ENCODE data around the gene IFITM1.

DNA sequence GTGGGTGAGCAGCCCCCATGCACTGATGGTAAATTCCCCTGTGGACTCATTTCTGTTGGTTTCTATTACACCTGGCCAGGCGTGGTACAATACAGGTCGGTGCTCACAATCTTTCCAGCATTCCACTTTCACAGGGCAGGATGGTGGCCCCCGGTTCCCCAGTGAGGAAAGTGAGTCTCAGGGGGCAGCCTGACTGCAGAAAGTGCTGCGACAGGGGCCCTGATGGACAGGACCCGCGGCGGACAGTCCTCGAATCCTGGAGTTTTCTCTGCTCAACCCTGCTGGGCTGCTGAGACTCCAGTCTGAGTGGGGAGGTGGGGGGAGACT lies 28.0 kb upstream of the IFITM1 start:
- TF ChIP-seq, protein P1, sequence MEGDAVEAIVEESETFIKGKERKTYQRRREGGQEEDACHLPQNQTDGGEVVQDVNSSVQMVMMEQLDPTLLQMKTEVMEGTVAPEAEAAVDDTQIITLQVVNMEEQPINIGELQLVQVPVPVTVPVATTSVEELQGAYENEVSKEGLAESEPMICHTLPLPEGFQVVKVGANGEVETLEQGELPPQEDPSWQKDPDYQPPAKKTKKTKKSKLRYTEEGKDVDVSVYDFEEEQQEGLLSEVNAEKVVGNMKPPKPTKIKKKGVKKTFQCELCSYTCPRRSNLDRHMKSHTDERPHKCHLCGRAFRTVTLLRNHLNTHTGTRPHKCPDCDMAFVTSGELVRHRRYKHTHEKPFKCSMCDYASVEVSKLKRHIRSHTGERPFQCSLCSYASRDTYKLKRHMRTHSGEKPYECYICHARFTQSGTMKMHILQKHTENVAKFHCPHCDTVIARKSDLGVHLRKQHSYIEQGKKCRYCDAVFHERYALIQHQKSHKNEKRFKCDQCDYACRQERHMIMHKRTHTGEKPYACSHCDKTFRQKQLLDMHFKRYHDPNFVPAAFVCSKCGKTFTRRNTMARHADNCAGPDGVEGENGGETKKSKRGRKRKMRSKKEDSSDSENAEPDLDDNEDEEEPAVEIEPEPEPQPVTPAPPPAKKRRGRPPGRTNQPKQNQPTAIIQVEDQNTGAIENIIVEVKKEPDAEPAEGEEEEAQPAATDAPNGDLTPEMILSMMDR (conservative IDR thresholded peaks at IDR 0.05; ENCODE audit: low read length) = no peak
- TF ChIP-seq EZH2phosphoT487 (IDR thresholded peaks at IDR 0.05; ENCODE audit: borderline replicate concordance, low read depth, low read length) = no peak

Data from OCI-LY7 (cell line).